ENCODE measurements around the gene TAB2. TPM values are rescaled to one million over a fixed set of nuclear protein-coding genes. Genes with fewer than 3 reads are reported as not detected.
"Not testable (repeated sequence)": the region's sequence is repeated elsewhere in the genome, so short reads cannot be mapped to it uniquely, and the experiment has no call there.

The TAB2 gene
- total RNA-seq, 6 experiments from 2014 or later, result 37.8 to 50.6 (median 44.5) TPM

GRCh38 chr6:149347067-149347466 is 29.6 kb downstream of the TAB2 start:
- TF ChIP-seq CTCF (IDR thresholded peaks at IDR 0.05), result no peak
- peaks cover 30% of the 10 kb centered on the region for H3K4me1 Mint-ChIP-seq (ENCODE audit: low read depth)
- peak; percentile 27 for DNase-seq
- no peak overlapping the region for H3K4me3 Mint-ChIP-seq
- no peaks in the 10 kb centered on the region for H3K9me3 Mint-ChIP-seq
- no peaks in the 10 kb centered on the region; the same call in 1 of the 2 replicates for H3K27me3 Mint-ChIP-seq (ENCODE audit: insufficient read depth)
- peaks cover 6% of the 10 kb centered on the region for H3K36me3 Mint-ChIP-seq (ENCODE audit: low read depth)
- H3K27ac Mint-ChIP-seq, result no peak overlapping the region

GRCh38 chr6:149349279-149349678 is 31.8 kb downstream of the TAB2 start:
- H3K27me3 Mint-ChIP-seq (ENCODE audit: insufficient read depth); H3K36me3 Mint-ChIP-seq (ENCODE audit: low read depth); H3K4me3 Mint-ChIP-seq: not testable (repeated sequence)

GRCh38 chr6:149354009-149354408 is 36.5 kb downstream of the TAB2 start:
- TF ChIP-seq CTCF (IDR thresholded peaks at IDR 0.05), result no peak
- Mint-ChIP-seq H3K4me1 (ENCODE audit: low read depth) (peaks cover 18% of the 10 kb centered on the region), H3K27ac (no peak overlapping the region), H3K4me3 (no peak overlapping the region), H3K27me3 (ENCODE audit: insufficient read depth) (no peaks in the 10 kb centered on the region; the same call in 1 of the 2 replicates), H3K9me3 (no peaks in the 10 kb centered on the region), H3K36me3 (ENCODE audit: low read depth) (no peaks in the 10 kb centered on the region)
- DNase-seq, result no peak

More at GRCh38 chr6:149349279-149349678, 31.8 kb downstream of the TAB2 start:
- not testable (repeated sequence) for H3K27ac Mint-ChIP-seq, DNase-seq, H3K9me3 Mint-ChIP-seq
- H3K4me1 Mint-ChIP-seq (ENCODE audit: low read depth), result peaks cover 19% of the 10 kb centered on the region

- Mint-ChIP-seq H3K36me3 (ENCODE audit: low read depth) (peaks cover 8% of the 10 kb centered on the region), H3K4me1 (ENCODE audit: low read depth) (peaks cover 26% of the 10 kb centered on the region), H3K4me3 (no peak overlapping the region), H3K9me3 (no peaks in the 10 kb centered on the region), H3K27me3 (ENCODE audit: insufficient read depth) (no peaks in the 10 kb centered on the region; the same call in 1 of the 2 replicates), H3K27ac (no peak overlapping the region)
- no peak for TF ChIP-seq CTCF (IDR thresholded peaks at IDR 0.05)
- no peak for DNase-seq
Measured at GRCh38 chr6:149356081-149356750, 38.7 kb downstream of the TAB2 start.

- Mint-ChIP-seq H3K4me1 (ENCODE audit: low read depth) (peaks cover 37% of the 10 kb centered on the region), H3K36me3 (ENCODE audit: low read depth) (peaks cover 18% of the 10 kb centered on the region), H3K4me3 (no peak overlapping the region), H3K27me3 (ENCODE audit: insufficient read depth) (no peaks in the 10 kb centered on the region; the same call in 1 of the 2 replicates), H3K27ac (no peak overlapping the region; the same call in 1 of the 2 replicates), H3K9me3 (no peaks in the 10 kb centered on the region)
- no peak for TF ChIP-seq CTCF (IDR thresholded peaks at IDR 0.05)
- no peak for DNase-seq
Measured at GRCh38 chr6:149357726-149358538, 40.4 kb downstream of the TAB2 start.

- TF ChIP-seq CTCF (IDR thresholded peaks at IDR 0.05), result no peak
- DNase-seq, result no peak
- H3K4me3 Mint-ChIP-seq, result no peak overlapping the region
- H3K9me3 Mint-ChIP-seq, result no peaks in the 10 kb centered on the region
- H3K4me1 Mint-ChIP-seq (ENCODE audit: low read depth), result peaks cover 47% of the 10 kb centered on the region
- H3K27me3 Mint-ChIP-seq (ENCODE audit: insufficient read depth), result no peaks in the 10 kb centered on the region; the same call in 1 of the 2 replicates
- peaks cover 18% of the 10 kb centered on the region for H3K36me3 Mint-ChIP-seq (ENCODE audit: low read depth)
- no peak overlapping the region for H3K27ac Mint-ChIP-seq
Measured at GRCh38 chr6:149359440-149359839, 41.9 kb downstream of the TAB2 start.
